22Rv1 (cell line): ENCODE data around the gene RPTOR.

Experiments
- ZFX ChIP-seq: fragments of 450-650 bp; IDR thresholded peaks from 2 replicates; pipeline ENCODE4 v1.6.1; 2017; ENCODE audit warnings: antibody characterized with exemption, borderline replicate concordance
- TF ChIP-seq, protein P1 (sequence below): fragments of 450-650 bp; IDR thresholded peaks from 2 replicates; pipeline ENCODE4 v1.5.1; 2017; ENCODE audit warnings: mild to moderate bottlenecking

GRCh38 chr17:80630560-80631120 is 86.0 kb downstream of the RPTOR start:
- TF ChIP-seq, protein P1, sequence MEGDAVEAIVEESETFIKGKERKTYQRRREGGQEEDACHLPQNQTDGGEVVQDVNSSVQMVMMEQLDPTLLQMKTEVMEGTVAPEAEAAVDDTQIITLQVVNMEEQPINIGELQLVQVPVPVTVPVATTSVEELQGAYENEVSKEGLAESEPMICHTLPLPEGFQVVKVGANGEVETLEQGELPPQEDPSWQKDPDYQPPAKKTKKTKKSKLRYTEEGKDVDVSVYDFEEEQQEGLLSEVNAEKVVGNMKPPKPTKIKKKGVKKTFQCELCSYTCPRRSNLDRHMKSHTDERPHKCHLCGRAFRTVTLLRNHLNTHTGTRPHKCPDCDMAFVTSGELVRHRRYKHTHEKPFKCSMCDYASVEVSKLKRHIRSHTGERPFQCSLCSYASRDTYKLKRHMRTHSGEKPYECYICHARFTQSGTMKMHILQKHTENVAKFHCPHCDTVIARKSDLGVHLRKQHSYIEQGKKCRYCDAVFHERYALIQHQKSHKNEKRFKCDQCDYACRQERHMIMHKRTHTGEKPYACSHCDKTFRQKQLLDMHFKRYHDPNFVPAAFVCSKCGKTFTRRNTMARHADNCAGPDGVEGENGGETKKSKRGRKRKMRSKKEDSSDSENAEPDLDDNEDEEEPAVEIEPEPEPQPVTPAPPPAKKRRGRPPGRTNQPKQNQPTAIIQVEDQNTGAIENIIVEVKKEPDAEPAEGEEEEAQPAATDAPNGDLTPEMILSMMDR = no peak
- no peak for TF ChIP-seq ZFX
